ENCODE data around the gene AQP1.

DNA sequence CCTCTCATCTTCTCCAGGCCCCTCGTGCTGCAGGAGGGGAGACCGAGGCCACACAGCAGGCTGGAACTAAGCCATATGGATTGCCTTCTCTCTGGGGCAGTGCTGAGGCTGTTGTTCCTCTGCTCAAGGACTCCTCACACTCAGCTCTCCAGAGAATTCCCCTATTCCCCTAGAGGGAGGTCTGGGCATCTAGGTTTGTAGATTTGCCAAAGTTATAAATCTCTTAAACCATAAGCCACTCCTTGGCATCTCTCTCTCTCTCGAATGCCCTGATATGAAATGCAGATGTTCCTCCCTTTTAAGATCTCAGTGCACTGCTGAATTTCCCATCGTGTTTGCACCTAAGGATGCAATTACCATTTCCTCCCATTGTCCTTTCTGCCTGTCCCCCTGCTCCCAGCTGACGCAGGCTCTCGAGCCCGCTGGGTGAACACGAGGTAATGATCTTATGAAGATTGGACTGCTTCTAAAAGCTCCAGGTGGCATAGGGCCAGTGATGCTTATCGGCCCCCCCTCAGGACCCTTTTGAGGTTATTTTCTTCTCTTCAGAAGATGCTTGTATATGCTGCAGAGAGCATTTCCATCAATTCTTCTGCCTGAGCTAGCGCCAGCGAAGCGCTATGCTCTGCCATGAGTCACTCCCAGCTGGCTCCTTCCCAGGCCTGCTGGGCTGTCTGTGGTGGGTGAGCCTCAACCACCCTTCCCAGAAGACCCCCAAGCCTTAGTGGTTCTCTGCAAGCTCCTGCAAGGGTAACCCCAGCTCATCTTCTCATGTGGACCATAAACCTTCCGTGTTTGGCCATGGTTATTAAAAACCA, 41.6 kb upstream of the AQP1 start:
- TF ChIP-seq, protein P1, sequence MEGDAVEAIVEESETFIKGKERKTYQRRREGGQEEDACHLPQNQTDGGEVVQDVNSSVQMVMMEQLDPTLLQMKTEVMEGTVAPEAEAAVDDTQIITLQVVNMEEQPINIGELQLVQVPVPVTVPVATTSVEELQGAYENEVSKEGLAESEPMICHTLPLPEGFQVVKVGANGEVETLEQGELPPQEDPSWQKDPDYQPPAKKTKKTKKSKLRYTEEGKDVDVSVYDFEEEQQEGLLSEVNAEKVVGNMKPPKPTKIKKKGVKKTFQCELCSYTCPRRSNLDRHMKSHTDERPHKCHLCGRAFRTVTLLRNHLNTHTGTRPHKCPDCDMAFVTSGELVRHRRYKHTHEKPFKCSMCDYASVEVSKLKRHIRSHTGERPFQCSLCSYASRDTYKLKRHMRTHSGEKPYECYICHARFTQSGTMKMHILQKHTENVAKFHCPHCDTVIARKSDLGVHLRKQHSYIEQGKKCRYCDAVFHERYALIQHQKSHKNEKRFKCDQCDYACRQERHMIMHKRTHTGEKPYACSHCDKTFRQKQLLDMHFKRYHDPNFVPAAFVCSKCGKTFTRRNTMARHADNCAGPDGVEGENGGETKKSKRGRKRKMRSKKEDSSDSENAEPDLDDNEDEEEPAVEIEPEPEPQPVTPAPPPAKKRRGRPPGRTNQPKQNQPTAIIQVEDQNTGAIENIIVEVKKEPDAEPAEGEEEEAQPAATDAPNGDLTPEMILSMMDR (IDR thresholded peaks at IDR 0.05): no peak
- TF ChIP-seq EZH2 (IDR thresholded peaks at IDR 0.05; ENCODE audit: borderline replicate concordance, insufficient read depth, low read depth, low read length, poor library complexity, severe bottlenecking): no peak
